ENCODE measurements around the gene PLET1.

PLET1 gene, protein sequence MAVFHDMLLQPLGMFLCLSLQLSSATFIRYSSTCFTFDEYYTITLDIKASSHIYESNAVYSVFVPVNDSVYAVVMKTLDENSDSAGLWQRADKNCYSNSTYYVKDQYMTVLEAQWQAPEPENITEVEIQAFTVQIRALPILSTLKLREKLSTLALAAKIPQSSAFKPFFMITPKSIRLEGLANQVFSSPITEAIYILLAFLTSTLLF

DNA sequence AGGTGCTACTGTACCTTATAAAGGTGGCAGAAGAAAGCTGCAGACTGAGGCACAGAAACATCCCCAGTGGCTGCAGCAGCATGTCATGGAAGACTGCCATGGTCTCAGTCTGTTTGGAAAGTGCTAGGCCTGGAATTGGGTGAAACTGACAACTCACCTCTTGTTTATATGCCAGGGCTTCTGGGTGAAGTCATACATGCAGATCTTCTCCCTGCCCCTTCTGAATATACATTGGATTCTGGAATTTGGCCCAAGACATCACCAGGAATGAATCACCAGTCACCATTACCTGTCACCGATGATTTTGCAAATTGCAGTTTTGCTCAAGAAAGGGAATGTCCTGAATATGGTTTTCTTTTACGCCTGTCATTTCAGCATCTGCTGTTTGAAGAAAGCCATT is at the start of gene PLET1:
Gene PLET1, minus strand, starts transcription at position 371 of the 400 bp plus-strand sequence. Its CDS starts 271 bp downstream, at position 100.
- no peak for DNase-seq (ENCODE audit: low read depth in 2 of 2)

DNA sequence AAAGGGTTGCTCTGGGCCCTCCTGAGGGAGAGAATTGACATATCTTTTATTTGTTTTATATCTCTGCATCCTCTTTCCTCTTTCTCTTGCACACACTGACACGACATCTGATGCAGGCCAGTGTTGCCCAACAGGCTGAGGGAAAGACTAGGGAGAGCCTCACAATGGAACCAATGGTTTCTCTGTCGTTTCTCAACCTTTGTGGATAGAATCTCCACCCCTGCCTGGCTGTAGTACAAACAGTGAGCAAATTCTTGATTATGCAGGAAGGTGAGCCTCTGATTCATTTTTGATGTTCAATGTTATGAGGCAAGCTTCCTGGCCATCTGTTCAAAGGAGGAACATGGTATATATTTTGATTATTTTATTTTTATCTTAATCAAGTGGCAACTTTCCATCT is 49.8 kb upstream of the PLET1 start:
- no peak for DNase-seq (ENCODE audit: low read depth in 2 of 2)

DNA sequence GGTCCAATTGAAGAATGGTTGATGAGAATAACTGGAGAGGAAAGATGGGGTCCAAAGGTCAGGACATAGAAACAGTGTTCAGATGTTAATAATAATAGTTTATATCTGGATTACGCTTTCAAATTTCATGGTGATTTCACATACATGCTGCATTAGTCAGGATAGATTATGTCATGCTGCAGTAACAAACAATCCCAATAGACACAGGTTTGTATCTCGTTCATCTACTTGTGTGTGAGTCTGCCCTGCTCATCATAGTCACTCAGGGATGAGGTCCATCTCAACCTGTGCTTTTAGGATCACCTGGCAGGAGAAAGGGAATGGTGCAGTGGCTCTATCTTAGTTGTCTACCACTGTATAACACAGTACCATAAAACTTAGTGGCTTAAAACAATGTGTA is 48.0 kb upstream of the PLET1 start:
- no peak for DNase-seq (ENCODE audit: low read depth in 2 of 2)

DNA sequence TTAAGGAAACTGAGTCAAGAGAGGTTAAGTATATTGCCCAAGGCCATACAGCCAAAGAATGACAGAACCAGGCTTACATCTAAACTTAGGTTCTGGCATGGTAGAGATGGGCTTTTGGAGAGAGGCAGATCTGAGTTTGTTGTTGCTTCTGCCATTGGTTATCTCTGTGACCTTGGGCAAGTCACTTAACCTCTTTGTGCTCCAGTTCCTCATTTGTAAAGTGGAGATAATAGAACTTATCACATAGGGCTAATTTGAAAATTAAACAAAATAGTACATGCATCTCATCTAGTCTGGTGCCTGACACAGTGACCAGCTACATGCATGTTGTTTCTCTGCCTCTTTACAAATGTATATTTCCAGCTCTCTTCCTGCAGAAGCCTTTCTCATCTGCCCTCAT is 47.0 kb upstream of the PLET1 start:
- DNase-seq (ENCODE audit: low read depth in 2 of 2) = no peak

DNA sequence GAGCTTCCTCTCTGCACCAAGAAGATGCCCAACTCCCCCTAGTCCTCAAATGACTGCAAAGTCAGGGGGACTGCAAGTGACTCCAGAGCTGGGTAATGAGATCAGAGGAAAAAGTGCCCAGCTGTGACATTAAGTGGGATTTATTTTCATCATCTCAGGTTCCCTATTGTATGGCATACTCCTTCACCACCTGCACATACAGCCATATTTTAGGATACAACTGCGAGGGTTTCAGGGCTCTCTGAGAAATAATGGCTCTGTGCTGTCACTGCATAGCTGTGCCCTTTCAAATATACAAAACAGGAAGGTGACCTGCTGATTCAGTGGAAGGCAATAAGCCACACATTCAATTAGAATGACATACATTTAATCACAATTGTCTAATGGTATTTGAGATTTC is 45.6 kb upstream of the PLET1 start:
- DNase-seq (ENCODE audit: low read depth in 2 of 2) = no peak

DNA sequence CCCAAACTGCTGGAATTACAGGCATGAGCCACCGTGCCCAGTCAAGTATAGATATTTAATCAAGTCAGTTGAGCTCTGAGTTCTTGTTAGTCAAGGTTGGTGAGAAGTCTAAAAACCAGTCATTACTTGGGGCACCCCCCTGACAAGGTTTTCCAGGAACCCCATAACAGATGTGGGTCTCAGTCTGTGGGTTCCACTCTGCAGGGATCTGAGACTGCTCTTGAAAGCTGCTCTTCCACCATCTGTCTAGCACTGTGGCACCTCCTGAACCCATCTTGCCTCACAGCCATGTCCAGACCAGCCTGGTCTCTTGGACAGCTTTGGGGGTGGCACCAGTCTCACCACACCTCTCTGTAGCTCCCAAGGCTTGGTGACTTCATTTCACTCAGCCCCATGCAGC is 44.3 kb upstream of the PLET1 start:
- no peak for DNase-seq (ENCODE audit: low read depth in 2 of 2)

DNA sequence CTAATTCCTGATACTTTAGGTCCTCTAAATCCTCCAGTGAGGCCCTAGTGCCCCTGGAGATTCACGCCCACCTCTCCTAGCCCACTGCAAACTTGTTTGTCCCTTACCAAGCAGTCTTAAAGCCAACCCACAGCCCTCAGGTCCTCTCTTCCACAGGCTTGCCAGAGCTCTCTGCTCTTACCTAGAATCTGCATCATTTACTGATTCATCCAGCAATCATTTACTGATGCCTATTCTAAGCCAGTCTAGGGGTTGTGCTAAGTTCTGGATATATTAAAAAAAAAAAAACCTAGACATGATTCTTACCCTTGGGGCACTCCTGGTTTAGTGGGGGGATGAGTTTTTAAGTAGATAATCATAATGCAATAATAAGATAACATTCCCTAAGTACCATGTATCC is 43.0 kb upstream of the PLET1 start:
- no peak for DNase-seq (ENCODE audit: low read depth in 2 of 2)

DNA sequence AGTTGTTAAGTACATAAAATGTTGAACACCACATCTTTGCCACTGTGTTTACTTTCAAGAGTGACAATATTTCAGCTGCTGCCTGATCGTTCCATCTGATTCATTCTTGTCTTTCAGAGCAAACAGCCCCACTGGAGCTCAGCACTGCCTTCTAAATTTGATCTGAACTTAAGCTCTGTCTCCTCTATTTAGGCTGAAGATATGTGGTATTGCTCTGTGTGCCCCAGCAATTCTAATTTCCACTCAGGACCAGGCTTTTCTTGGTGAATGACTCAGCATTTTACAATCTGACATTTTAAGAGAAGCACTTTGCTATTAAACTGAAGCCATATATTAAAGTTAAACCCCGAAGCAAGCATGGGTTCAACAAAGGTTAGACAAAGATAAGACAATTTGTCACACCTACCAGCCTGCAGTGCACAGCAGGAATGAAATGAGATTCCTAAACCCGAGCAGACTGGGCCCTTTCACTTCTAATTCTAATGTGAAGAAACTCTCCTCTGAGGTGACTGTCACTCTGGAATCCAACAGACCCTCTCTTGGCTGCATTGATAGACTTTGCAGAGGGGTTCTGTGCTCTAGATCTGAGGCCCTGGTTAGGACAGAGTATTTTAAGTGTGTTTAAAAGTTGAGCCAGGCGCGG is 41.7 kb upstream of the PLET1 start:
- DNase-seq (ENCODE audit: low read depth in 2 of 2) = no peak

DNA sequence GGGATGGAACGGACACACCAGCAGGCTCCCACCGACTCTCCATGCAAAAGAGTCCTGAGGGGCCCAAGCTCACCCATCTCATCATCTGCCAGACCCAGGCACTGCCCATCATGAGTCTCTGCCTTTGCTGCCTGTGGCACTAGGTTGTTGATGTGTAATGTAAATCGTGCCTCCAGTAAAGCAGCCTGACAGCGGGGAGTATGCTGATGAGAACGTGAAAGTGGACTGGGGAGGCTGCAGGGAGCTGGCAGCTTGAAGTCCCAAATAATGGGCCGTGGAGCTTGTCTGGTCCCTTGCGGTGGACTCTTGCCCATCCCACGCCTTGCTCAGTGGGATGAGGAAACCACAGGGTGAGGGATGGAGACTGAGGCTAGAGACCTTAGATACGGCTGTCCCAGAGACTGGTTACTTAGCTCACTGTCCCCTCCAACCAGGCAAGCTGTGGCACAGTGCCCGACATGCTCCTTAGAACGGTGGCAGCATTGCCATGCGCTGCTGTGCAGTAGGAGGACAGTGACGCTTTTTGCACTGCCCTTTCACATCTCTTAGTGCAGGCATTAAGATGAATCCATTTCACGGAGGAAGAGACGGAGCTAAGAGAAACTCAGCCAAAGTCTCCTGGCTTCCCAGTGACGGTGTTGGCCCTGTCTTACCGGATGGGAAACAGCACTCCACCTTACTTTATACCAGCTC is 39.6 kb upstream of the PLET1 start:
- DNase-seq (ENCODE audit: low read depth in 2 of 2) = no peak

DNA sequence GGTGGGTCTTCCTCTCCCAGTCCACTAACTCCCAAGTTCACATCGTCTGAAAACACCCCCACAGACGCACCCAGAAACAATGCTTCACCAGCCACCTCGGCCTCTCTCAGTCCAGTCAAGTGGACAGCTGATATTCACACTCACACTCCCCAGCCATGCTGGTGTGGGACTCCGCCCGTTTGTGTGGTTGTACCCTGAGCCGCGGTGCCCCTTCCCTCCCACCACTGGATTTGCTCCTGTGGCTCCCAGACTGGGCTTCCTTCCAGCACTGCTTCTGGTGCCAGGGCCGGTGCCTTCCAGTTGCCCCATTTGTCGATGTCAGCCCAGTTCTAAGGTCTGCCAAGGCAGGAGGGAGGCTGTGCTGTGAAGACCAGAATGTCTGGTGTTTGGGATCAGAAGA is 37.9 kb upstream of the PLET1 start:
- no peak for DNase-seq (ENCODE audit: low read depth in 2 of 2)

DNA sequence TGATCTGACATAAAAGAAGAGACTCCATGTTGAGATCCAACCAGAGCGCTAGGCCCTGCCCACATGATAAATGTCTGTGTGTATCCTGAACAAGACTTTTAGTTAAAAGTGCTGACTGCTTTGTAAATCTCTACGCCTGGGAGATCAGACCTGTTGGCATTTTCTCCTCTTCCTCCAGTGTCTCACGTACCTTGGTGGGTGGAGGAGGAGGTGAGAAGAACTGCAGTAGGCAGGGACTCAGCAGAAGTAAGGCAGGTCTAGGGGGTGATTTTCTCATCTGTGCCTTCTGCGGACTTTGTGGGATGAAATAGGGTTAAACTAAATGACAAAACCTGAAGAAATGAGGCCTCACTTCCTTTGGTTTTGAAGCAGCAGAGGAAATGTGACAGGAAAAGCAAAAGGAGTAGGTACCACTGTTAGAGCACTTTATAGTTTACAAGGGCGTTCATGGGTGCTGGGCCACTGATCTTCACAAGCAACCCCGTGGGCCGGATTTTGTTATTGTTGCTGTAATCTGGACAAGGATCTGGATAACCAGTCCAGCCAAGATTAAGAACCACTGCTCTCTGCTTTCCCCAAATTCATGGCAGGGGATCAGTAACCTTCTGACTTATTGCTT is 36.7 kb upstream of the PLET1 start:
- no peak for DNase-seq (ENCODE audit: low read depth in 2 of 2)

DNA sequence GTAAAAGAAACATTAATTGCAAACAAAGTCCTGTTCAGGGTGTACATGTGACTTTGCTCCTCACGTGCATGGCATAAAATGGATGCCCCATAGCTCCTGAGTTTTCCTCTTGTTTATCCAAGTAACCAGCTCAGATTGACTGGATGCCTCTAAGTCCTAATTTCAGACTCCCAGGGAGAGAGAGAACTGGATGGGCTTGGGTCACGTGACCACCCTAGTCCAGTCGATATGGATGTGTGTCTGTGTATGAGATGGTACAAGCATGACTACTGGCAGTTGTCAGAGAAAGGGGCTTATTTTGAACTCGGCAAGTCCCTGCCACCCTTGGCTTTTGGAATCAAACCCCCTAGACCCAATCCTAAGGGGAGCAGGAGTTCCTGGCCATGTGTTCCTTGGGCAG is 35.4 kb upstream of the PLET1 start:
- DNase-seq (ENCODE audit: low read depth in 2 of 2) = no peak

DNA sequence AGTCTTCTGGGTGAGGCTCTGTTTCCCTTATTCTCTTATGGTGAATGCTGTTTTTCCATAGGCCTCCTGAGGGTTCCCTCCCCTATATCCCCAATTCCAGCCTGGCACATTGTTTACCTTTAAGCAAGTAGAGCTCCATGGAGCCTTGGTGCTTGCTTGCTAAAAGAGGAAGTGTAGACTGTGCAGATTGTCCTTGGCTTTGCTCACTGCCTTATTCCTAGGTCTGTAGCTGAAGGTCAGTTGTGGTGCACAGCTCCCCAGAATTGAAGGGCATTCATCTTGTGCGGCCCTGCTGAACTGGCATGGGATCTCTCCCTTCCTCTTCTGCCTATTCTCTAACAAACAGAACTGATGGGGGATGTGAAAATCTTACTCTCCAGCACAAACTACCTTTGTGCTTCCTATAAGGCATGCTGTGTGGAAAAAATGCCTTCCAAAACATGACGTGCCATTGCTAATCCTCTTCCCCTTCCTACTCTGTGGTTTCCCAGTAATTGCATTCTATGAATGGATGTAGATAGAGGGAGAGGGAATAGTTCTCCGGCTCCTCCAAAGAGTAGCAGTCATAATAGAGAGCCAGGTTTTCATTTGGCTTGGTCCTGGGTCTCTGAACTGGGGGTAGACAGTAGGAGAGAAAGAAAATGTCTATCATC is 34.2 kb upstream of the PLET1 start:
- DNase-seq (ENCODE audit: low read depth in 2 of 2) = no peak

DNA sequence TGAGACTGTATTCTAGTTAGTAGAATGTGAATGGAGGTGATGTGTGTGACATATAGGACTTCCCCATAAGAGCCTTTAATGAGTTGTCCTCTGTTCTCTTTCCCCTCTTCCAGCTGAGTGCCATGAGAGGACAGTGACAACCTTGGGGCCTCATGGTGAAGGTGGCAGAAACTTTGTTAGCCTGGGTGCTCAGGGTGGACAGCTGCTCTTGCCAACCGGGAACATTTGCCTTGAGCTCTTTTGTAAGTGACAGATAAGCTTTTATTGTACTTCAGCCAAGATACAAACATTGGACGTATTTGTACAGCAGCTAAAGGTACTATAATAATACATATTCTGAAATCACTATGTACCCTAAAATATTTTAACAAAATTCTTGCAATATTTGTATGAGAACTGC is 33.0 kb upstream of the PLET1 start:
- no peak for DNase-seq (ENCODE audit: low read depth in 2 of 2)

DNA sequence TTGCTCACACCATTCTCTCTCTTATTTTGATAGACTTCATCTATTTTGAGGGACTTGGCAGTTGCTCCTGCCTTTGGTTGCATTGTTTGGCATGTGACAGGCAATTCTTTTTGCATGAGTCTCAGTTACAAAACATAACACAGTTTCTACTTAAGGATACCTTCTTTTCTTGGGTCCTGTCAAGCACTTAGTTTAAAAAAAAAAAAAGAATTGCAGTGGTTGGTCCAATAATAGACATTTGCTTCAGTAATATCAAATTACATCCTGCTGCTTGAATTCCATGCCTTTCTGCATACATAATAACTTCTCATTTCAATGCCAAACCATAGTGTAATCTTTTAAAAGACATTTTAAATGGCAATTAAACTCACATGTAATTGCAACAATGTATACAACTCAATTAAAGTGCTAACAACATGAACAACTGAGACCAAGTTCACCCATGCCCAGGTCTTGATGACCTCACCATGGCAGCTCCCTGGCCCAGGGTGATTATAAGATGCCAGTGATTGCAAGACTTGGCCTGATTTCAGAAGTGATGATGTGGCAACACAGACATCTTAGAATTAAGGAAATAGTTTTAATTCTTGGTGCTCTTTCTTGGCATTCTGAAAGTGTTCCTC is 32.2 kb upstream of the PLET1 start:
- DNase-seq (ENCODE audit: low read depth in 2 of 2) = no peak

DNA sequence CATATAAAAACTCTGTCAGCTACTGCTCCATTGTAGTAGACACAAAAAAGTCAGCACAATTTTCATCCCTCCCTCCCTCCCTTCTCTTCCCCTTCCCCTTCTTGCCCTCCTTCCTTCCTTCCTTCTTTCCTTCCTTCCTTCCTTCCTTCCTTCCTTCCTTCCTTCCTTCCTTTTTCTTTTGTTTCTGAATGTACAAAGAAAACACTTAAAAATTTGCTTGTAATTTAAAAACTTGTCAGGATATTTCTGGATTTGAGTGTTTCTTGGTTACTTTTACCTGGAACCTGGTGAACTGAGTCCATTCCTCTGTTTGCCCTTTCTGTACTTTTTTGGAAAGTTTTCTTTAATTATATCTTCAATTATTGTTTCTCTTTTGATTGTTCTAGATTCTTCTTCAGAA is 31.5 kb upstream of the PLET1 start:
- DNase-seq (ENCODE audit: low read depth in 2 of 2) = no peak

DNA sequence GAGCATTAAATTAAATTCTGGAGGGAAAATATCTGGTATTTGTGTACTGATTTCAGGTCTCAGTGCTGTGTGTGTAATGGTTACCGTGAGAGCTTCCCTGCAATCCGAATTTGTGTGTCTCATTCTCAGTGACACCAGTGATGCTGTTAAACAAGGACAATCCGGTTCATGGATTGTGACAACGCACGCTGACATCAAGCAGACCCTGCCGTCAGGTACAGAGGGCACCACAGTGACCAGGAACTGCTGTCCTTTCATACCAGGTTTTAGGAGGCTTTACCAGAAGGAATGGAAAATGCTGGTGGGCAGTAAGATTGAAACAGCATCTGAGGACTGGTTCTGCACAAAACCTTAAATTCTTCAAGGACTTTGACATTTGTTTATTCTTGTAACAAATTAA is 30.5 kb upstream of the PLET1 start:
- no peak for DNase-seq (ENCODE audit: low read depth in 2 of 2)

DNA sequence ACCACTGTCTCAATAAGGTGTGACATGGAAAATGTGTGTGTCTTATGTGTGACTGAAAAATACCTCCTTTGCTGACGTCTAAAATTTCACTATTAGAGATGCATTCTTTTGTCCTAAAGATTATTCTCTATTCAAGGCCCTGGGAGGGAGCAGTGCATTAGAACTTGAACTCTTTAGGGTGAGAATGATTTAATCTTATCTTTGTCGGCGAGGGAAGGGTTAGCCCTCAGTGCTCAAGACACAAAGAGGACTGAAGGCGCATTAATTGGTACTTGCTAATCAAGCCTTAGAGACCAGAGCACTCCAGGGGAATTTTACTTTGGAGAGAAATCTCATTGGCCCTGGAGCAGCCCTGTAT is 29.8 kb upstream of the PLET1 start:
- DNase-seq (ENCODE audit: low read depth in 2 of 2) = no peak

DNA sequence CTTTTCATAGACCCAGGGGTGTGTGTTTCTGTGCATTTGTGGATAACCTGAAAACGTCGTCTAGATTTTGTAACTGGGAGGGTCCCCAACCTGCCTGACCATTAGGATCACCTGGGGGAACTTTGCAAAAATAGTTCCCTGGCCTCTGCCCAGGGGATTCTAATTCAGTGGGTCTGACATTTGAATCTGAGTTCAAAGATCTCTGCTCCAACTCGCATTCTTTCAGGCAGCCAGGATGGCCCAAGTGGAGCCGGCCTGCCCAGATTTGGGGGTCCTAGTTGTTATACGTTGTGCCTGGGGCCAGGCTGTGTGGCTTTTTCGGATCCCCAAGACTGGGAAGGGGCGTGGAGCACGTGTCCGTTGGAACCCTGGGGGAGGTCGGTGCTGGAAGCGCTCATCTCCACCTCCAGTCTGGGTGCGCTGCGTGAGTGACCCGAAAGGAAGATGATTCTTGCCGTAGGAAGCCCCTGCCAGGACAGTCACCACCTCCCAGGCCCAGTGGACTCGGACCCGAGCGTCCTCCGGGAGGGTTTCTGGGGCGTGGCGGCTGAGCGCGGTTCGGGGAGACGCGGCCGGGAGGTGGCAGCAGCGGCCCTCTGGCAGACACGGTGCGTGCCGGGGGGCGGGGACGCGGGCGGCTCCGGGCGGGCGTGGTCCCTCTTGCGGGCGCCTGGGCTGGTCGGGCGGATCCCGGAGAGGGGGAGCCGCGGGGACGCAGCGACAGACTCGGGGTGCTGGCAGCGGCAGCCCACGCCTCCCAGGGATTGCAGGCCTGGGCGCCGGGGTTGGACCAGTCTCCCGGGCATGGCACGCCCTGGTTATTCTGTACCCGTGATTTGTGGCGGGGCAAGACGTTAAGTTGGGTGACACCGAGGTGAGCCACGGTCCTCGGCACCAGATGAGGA is 29.2 kb upstream of the PLET1 start:
- peak; percentile 65 to 69 for DNase-seq (ENCODE audit: low read depth in 2 of 2)

DNA sequence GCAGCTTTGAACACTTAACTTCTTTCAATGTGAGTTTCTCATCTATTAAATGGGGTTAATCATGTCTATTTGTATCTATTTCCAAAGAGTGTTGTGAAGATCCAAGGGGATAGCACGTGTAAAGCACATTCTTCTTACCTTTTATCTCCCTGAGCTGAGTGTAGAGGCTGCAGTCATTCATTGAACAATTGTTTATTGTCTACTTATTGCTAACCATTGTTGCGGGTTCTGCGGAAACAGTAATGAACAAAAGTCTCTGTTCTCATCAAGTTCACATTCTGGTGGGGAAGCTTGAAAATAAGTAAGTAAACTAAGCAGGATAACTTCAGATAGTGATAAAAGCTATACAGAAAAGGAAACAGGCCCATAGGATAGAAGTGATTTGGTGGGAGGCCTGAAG is 27.4 kb upstream of the PLET1 start:
- DNase-seq (ENCODE audit: low read depth in 2 of 2) = no peak

DNA sequence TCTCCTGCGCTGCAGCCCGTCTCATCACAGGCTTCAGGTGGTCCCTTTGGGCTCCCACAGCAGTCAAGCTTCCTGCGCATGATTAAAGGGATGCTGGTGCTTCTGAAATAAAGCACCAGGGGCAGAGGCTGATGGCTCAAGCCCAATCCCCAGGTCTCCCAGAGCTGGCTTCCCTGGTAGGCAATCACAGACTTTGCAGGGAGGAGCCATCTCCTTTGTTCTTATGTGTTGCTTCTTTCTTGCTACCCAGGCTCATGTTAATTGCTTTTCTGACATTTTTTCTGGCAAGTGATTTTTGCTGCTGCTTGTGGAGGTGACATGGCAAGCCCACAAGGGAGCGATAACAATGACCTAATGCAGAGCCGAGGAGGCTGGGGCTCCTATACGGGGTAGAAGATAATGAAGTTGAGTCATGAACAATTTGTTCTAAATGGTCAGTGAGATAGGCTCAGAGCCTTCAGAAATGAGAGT is 25.2 kb upstream of the PLET1 start:
- no peak for DNase-seq (ENCODE audit: low read depth in 2 of 2)

Measured in stimulated activated CD8-positive, alpha-beta memory T cell treated with anti-CD3 and anti-CD28 coated beads, Interleukin-2, amount 100 ng/mL, for 1 hour (primary cell).